Ishikawa (cell line): Measurements from ENCODE around the gene SNRPD1.

Source experiments
- CEBPB ChIP-seq: IDR thresholded peaks from 2 replicates; pipeline ENCODE4 v1.6.1; 2012
- CREB1 ChIP-seq: IDR thresholded peaks from 2 replicates; pipeline ENCODE4 v1.6.1; 2012; ENCODE audit warnings: low read depth
- EGR1 ChIP-seq: IDR thresholded peaks from 2 replicates; pipeline ENCODE4 v1.6.1; 2012
- EP300 ChIP-seq: IDR thresholded peaks from 2 replicates; pipeline ENCODE4 v1.6.1; 2012; ENCODE audit warnings: borderline replicate concordance
- FOXM1 ChIP-seq: IDR thresholded peaks from 2 replicates; pipeline ENCODE4 v1.6.1; 2012; ENCODE audit warnings: low read depth, borderline replicate concordance
- MAX ChIP-seq: IDR thresholded peaks from 2 replicates; pipeline ENCODE4 v1.6.1; 2012
- NFIC ChIP-seq: IDR thresholded peaks from 2 replicates; pipeline ENCODE4 v1.6.1; 2012
- RAD21 ChIP-seq: IDR thresholded peaks from 2 replicates; pipeline ENCODE4 v1.6.1; 2012; ENCODE audit warnings: low read depth
- REST ChIP-seq: IDR thresholded peaks from 2 replicates; pipeline ENCODE4 v1.6.1; 2012; ENCODE audit warnings: low read depth, mild to moderate bottlenecking
- TAF1 ChIP-seq: IDR thresholded peaks from 2 replicates; pipeline ENCODE4 v1.6.1; 2012; ENCODE audit warnings: low read depth, mild to moderate bottlenecking
- TCF12 ChIP-seq: IDR thresholded peaks from 2 replicates; pipeline ENCODE4 v1.6.1; 2012; ENCODE audit warnings: low read depth
- TEAD4 ChIP-seq: IDR thresholded peaks from 2 replicates; pipeline ENCODE4 v1.6.1; 2012
- YY1 ChIP-seq: IDR thresholded peaks from 2 replicates; pipeline ENCODE4 v1.6.1; 2012; ENCODE audit warnings: low read depth
- ZBTB7A ChIP-seq: IDR thresholded peaks from 2 replicates; pipeline ENCODE4 v1.6.1; 2012; ENCODE audit warnings: low read depth
- TF ChIP-seq, protein P1 (sequence below): IDR thresholded peaks from 2 replicates; pipeline ENCODE4 v1.6.1; 2012

The SNRPD1 gene

GRCh38 chr18:21636769-21637168 lies 24.7 kb downstream of the SNRPD1 start:
- TF ChIP-seq EP300, result no peak
- TF ChIP-seq TEAD4, result no peak
- no peak for TF ChIP-seq YY1
- no peak for TF ChIP-seq EGR1
- TF ChIP-seq FOXM1, result no peak
- no peak for TF ChIP-seq CEBPB
- TF ChIP-seq CREB1, result no peak
- TF ChIP-seq MAX, result no peak
- TF ChIP-seq REST, result no peak
- TF ChIP-seq, protein P1, sequence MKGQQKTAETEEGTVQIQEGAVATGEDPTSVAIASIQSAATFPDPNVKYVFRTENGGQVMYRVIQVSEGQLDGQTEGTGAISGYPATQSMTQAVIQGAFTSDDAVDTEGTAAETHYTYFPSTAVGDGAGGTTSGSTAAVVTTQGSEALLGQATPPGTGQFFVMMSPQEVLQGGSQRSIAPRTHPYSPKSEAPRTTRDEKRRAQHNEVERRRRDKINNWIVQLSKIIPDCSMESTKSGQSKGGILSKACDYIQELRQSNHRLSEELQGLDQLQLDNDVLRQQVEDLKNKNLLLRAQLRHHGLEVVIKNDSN, result no peak
- no peak for TF ChIP-seq TCF12
- no peak for TF ChIP-seq NFIC
- TF ChIP-seq TAF1, result no peak
- TF ChIP-seq ZBTB7A, result no peak
- no peak for TF ChIP-seq RAD21

- TF ChIP-seq TCF12, result no peak
- no peak for TF ChIP-seq TAF1
- no peak for TF ChIP-seq ZBTB7A
- no peak for TF ChIP-seq MAX
- TF ChIP-seq FOXM1, result no peak
- TF ChIP-seq TEAD4, result no peak
- no peak for TF ChIP-seq CREB1
- TF ChIP-seq RAD21, result no peak
Observed at GRCh38 chr18:21638822-21639221, 26.7 kb downstream of the SNRPD1 start.

DNA sequence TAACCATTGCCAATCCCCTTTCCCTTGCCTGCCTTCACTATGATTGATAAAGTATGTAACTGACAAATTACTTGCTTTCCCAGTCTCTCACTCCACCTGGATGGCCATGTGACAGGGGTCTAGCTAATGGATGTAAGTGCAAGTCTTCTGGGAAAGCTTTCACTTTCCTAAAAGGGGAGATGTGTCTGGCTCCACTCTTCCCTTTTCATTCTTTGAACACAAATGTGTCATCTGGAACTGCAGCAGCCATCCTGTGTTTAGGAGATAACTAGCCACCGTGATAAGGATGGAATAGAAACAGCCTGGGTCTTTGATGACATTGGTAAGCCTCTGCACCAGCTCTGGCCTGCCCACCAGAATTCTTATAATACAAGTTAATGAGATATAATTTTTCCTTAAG lies 38.2 kb downstream of the SNRPD1 start:
- TF ChIP-seq ZBTB7A (no peak), NFIC (no peak), REST (no peak), TEAD4 (no peak), CEBPB (no peak), TCF12 (no peak), TAF1 (no peak), EP300 (no peak), EGR1 (no peak)

GRCh38 chr18:21652073-21652472 lies 40.0 kb downstream of the SNRPD1 start:
- TF ChIP-seq FOXM1 (no peak), CEBPB (no peak), TCF12 (no peak), TEAD4 (no peak), CREB1 (no peak), YY1 (no peak), RAD21 (no peak), EGR1 (no peak), TAF1 (no peak), REST (no peak), ZBTB7A (no peak), MAX (no peak), EP300 (no peak), NFIC (no peak)
- TF ChIP-seq, protein P1, result no peak
